Panc1 (cell line): ENCODE data around the gene WRAP53.

Experiments
- CTCF ChIP-seq: fragments of 450-650 bp; IDR thresholded peaks from 2 replicates; pipeline ENCODE4 v1.5.1; 2017; ENCODE audit warnings: mild to moderate bottlenecking
- POLR2AphosphoS5 ChIP-seq: IDR thresholded peaks from 2 replicates; pipeline ENCODE4 v1.6.1; 2012; ENCODE audit warnings: mild to moderate bottlenecking, low read depth, low read length, moderate library complexity
- REST ChIP-seq, 2 experiments: IDR thresholded peaks; 2 replicates each; pipeline ENCODE4 v1.6.1; 2011 to 2012; ENCODE audit warnings: low read depth in 2 of 2, control low read depth in 1 of 2, low read length in 1 of 2, mild to moderate bottlenecking in 1 of 2, moderate library complexity in 1 of 2; ENCODE audit not compliant: insufficient read depth in 1 of 2
- SIN3A ChIP-seq: IDR thresholded peaks from 2 replicates; pipeline ENCODE4 v1.6.1; 2012; ENCODE audit warnings: low read depth, mild to moderate bottlenecking, low read length, moderate library complexity, borderline replicate concordance; ENCODE audit not compliant: insufficient read depth
- TCF7L2 ChIP-seq: IDR thresholded peaks from 2 replicates; pipeline ENCODE4 v1.6.1; 2011; ENCODE audit warnings: mild to moderate bottlenecking, low read depth, low read length, inconsistent platforms

- TF ChIP-seq CTCF (no peak), POLR2AphosphoS5 (no peak), REST (IDR thresholded peaks at IDR 0.05; ENCODE audit: insufficient read depth in 1 of 2, low read depth in 2 of 2, low read length in 1 of 2) (no peak), TCF7L2 (no peak), SIN3A (no peak)
These were observed 13.3 kb upstream of the WRAP53 start for GRCh38 chr17:7674934-7675333.
